Body of pancreas (tissue), 4 donors: ENCODE measurements around the gene GARNL3.

ENCODE experiments used
- POLR2A ChIP-seq, 3 donors: fragments of 450-650 bp; IDR thresholded peaks; one replicate each; pipeline ENCODE4 v1.6.1; 2016; ENCODE audit warnings: antibody characterized with exemption in 3 of 3, mild to moderate bottlenecking in 2 of 3
- TF ChIP-seq, protein P1 (sequence below), 7 experiments: fragments of 450-650 bp in 4 of 7; fragments of 200-600 bp in 3 of 7; sonication (generic) in 3 of 7; IDR thresholded peaks; one replicate each; pipeline ENCODE4 v1.5.1; 2016 to 2019; ENCODE audit warnings: antibody characterized with exemption in 7 of 7

DNA sequence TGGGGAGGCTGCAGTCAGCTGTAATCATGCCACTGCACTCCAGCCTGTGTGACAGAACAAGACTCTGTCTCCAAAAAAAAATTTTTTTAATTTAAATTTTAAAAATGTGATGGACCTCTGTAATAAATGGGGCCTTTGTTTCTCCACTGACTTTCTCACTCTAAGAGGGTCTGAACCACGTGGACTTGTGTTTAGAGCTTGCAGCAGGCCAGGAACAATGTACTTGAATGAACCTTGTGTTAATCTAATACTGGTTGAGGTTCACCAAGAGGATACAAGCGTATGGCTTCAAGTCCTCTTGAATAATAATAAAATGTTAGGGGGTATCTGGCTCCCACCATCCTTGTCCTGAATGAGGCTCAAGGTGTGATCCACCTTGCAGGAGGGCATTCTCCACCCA is 118.0 kb downstream of the GARNL3 start:
- no peak for TF ChIP-seq POLR2A (IDR thresholded peaks at IDR 0.05)
- TF ChIP-seq, protein P1, sequence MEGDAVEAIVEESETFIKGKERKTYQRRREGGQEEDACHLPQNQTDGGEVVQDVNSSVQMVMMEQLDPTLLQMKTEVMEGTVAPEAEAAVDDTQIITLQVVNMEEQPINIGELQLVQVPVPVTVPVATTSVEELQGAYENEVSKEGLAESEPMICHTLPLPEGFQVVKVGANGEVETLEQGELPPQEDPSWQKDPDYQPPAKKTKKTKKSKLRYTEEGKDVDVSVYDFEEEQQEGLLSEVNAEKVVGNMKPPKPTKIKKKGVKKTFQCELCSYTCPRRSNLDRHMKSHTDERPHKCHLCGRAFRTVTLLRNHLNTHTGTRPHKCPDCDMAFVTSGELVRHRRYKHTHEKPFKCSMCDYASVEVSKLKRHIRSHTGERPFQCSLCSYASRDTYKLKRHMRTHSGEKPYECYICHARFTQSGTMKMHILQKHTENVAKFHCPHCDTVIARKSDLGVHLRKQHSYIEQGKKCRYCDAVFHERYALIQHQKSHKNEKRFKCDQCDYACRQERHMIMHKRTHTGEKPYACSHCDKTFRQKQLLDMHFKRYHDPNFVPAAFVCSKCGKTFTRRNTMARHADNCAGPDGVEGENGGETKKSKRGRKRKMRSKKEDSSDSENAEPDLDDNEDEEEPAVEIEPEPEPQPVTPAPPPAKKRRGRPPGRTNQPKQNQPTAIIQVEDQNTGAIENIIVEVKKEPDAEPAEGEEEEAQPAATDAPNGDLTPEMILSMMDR (IDR thresholded peaks at IDR 0.05): no peak
